ENCODE results near the gene SPTBN4.
"Not testable (repeated sequence)": the region's sequence is repeated elsewhere in the genome, so short reads cannot be mapped to it uniquely, and the experiment has no call there.

The SPTBN4 gene

GRCh38 chr19:40623403-40624251 lies 156.8 kb downstream of the SPTBN4 start:
- peak; percentile 80 for DNase-seq

GRCh38 chr19:40624369-40625153 lies 157.8 kb downstream of the SPTBN4 start:
- not testable (repeated sequence) for DNase-seq

- DNase-seq, result no peak
Measured at GRCh38 chr19:40625406-40626120, 158.8 kb downstream of the SPTBN4 start.

All from hematopoietic multipotent progenitor cell treated with erythropoietin and hydrocortisone succinate and interleukin-3 and kit ligand, for 6 days (in vitro differentiated cells).